NT2/D1 (cell line): ENCODE data around the gene GTSE1.

ENCODE experiments used
- SUZ12 ChIP-seq: IDR thresholded peaks from 2 replicates; pipeline ENCODE4 v1.6.1; 2011; ENCODE audit not compliant: insufficient read length, insufficient read depth; ENCODE audit errors: extremely low read depth
- YY1 ChIP-seq: IDR thresholded peaks from 2 replicates; pipeline ENCODE4 v1.6.1; 2011; ENCODE audit not compliant: insufficient read length, insufficient read depth
- ZNF274 ChIP-seq: IDR thresholded peaks from 2 replicates; pipeline ENCODE4 v1.6.1; 2011; ENCODE audit warnings: mild to moderate bottlenecking, low read depth, low read length

GRCh38 chr22:46347646-46348045, 51.0 kb downstream of the GTSE1 start:
- TF ChIP-seq ZNF274 (no peak), YY1 (no peak), SUZ12 (no peak)
